GM23338 (cell line): Measurements from ENCODE around the gene GPR39.

Source experiments
- EZH2 ChIP-seq: fragments of 200-600 bp; sonication (generic); IDR thresholded peaks from one replicate; pipeline ENCODE4 v1.8.0; 2017; ENCODE audit warnings: antibody characterized with exemption, mild to moderate bottlenecking, low read depth; ENCODE audit not compliant: unreplicated experiment
- EZH2phosphoT487 ChIP-seq: fragments of 200-600 bp; sonication (generic); IDR thresholded peaks from one replicate; pipeline ENCODE4 v1.8.1; 2018; ENCODE audit warnings: antibody characterized with exemption; ENCODE audit not compliant: unreplicated experiment
- JUNB ChIP-seq: IDR thresholded peaks from one replicate; pipeline ENCODE4 v1.6.1; 2016; ENCODE audit warnings: antibody characterized with exemption; ENCODE audit not compliant: unreplicated experiment
- POLR2AphosphoS5 ChIP-seq: IDR thresholded peaks from 2 replicates; pipeline ENCODE4 v1.6.1; 2016; ENCODE audit warnings: antibody characterized with exemption, low read depth
- REST ChIP-seq: IDR thresholded peaks from one replicate; pipeline ENCODE4 v1.6.1; 2018; ENCODE audit warnings: antibody characterized with exemption; ENCODE audit not compliant: unreplicated experiment
- ZNF331 ChIP-seq: fragments of 250-450 bp; sonication (Bioruptor Pico); IDR thresholded peaks from 2 replicates; pipeline ENCODE4 v1.5.0; 2020; ENCODE audit warnings: low read depth, mild to moderate bottlenecking, moderate library complexity
- TF ChIP-seq, protein P1 (sequence below), 2 experiments: fragments of 200-600 bp in 1 of 2; sonication (generic) in 1 of 2; conservative IDR thresholded peaks; 2 replicates each; pipeline versions ENCODE4 v1.5.1 to v1.6.1; 2016 to 2017; ENCODE audit warnings: antibody characterized with exemption in 2 of 2, low read depth in 2 of 2, mild to moderate bottlenecking in 2 of 2, moderate library complexity in 1 of 2

DNA sequence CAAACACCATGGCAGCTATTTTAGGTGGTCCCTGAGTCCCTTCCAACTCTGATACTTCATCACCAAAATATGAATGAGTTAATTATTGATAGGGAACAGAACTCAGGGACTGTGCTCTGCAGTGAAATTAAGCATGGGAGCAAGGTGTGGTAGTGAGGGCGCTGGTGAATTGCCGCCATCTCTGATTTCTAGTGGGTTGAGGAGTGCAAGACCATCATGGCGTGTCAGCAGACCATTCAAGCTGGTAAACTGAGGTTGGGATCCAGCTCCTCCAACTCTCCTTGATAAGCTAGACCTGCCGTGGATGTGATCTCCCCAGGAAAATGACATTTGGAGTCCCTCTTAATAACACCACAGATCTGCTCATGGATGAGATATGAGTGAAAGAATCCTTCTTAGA lies 183.0 kb downstream of the GPR39 start:
- TF ChIP-seq, protein P1, sequence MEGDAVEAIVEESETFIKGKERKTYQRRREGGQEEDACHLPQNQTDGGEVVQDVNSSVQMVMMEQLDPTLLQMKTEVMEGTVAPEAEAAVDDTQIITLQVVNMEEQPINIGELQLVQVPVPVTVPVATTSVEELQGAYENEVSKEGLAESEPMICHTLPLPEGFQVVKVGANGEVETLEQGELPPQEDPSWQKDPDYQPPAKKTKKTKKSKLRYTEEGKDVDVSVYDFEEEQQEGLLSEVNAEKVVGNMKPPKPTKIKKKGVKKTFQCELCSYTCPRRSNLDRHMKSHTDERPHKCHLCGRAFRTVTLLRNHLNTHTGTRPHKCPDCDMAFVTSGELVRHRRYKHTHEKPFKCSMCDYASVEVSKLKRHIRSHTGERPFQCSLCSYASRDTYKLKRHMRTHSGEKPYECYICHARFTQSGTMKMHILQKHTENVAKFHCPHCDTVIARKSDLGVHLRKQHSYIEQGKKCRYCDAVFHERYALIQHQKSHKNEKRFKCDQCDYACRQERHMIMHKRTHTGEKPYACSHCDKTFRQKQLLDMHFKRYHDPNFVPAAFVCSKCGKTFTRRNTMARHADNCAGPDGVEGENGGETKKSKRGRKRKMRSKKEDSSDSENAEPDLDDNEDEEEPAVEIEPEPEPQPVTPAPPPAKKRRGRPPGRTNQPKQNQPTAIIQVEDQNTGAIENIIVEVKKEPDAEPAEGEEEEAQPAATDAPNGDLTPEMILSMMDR (conservative IDR thresholded peaks at IDR 0.05; ENCODE audit: low read depth in 2 of 2): no peak
- TF ChIP-seq EZH2: no peak
- TF ChIP-seq ZNF331: no peak
- no peak for TF ChIP-seq EZH2phosphoT487
- no peak for TF ChIP-seq REST
- TF ChIP-seq POLR2AphosphoS5: no peak
- no peak for TF ChIP-seq JUNB
